ENCODE data around the gene CCS.
"Not testable (repeated sequence)": the region's sequence is repeated elsewhere in the genome, so short reads cannot be mapped to it uniquely, and the experiment has no call there.

The CCS gene

GRCh38 chr11:66561178-66561974 is 31.6 kb upstream of the CCS start:
- DNase-seq: no peak

GRCh38 chr11:66561975-66562248 is 31.1 kb upstream of the CCS start:
- DNase-seq: no peak

DNA sequence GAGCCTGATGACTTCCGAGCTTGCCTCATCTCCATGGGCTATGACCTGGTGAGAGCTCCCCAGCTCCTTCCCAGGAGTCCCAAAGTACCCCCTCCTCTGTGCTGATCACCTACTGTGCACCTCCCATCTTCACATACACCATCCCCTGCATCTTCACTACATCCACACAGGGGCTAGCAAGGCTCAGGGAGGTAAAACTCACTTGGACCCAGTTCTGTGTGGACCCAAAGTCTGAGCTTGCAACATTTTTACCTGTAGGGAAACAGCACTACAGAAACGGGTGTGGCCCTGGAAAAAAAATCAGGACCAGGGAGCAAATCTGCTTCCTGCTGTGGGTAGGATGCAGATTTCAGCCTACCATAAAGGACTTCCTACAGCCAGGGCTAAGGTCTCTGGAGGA is 30.7 kb upstream of the CCS start:
- no peak for DNase-seq

DNA sequence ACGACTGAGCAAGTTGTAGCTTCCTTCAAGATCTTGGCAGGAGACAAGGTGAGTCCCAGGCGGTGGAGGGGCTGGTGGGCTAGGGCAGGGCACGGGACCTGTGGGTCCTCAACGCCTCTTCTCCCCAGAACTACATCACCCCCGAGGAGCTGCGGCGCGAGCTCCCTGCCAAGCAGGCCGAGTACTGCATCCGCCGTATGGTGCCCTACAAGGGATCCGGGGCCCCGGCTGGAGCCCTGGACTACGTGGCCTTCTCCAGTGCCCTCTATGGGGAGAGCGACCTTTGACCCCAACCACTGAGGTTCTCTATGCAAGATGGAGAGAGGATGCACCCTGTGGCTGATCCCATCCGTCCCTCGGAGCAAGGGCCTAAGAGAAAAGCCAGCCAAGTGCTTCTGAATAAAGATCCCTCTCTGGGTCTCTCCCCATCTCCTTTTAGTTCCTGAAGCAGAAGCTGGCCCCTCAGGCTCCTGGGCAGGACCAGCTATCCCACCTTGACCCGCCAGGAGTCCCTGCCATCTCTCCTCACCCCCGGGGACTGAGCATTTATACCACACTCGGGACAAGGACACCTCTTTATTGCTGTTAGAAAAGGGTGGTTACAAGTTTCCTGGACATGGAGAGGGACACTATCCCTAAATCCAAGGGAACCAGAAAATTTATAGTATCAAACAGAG is 29.9 kb upstream of the CCS start:
- no peak for DNase-seq

DNA sequence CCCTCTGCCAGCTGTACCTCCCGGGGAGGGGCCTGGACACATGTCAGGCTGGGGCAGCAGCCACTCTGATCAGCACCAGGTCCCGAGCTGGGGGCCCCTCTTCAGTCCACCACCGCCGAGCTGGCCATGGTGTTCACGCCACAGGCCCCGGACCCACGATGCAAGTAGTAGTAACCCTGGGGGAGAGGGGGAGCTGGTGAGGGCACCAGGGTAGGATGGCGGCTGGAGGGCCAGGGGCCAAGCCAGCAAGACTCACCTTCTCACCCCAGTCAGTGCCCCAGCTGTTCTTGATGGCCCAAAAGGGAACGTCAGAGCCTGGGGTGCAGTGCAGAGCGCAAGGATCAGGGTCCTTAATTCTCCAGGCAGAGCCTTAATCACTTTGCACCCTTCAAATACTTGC is 29.2 kb upstream of the CCS start:
- DNase-seq: no peak

DNA sequence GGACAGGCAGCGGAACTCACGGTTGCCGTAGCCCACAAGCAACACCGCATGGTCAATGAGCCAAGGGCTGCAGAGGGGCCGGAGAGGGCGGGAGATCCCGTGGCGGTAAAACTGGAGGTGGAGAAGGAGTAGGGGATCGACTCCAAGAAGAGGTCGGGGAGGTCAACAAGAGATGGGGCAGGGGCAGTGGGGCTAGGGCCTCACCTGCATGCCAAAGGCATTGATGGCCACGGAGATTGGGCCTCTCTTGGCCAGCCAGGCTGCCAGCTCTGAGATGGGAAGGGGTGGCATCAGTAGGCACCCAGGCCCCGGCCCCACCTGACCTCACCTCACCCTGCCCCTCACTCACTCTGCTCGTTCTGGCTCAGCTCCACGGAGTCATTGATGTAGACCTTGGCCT is 28.4 kb upstream of the CCS start:
- no peak for DNase-seq

DNA sequence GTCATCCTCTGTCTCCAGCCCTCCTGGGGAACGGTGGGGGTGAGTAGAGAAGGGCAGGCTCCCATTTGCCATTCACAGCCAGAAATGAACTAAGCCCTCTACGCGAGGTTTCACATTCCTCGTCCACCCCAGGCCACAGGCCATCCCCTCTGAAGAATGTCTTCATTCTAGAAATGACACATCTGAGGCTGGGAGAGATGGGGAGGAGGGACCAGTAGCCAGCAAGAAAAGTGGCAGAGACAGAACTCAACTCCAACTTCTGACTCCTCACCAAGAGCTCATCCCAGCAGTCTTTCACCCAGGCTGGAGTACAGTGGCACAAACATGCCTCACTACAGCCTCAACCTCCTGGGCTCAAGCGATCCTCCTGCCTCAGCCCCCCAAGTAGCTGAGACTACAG is 28.0 kb upstream of the CCS start:
- DNase-seq: no peak

DNA sequence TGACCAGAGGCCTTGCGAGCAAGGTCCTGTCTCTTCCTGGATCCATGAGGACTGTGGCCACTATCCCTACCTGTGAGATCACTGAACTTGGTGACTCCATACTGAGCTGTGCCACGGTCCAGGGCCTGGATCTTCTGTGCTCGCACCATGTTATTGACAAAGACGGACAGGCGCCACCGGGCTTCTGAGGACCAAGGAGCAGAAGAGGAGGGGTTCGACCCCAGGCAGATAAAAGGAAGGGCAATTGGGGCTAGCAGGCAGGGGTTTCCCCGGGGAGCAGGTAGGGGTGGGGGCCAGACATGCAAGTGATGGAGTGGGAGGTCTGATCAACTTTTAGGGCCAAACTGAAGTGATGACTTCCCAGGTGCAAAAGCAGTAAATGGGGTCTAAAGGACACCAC is 26.8 kb upstream of the CCS start:
- DNase-seq: no peak

- DNase-seq: no peak
Measured at GRCh38 chr11:66567787-66568123, 25.2 kb upstream of the CCS start.

DNA sequence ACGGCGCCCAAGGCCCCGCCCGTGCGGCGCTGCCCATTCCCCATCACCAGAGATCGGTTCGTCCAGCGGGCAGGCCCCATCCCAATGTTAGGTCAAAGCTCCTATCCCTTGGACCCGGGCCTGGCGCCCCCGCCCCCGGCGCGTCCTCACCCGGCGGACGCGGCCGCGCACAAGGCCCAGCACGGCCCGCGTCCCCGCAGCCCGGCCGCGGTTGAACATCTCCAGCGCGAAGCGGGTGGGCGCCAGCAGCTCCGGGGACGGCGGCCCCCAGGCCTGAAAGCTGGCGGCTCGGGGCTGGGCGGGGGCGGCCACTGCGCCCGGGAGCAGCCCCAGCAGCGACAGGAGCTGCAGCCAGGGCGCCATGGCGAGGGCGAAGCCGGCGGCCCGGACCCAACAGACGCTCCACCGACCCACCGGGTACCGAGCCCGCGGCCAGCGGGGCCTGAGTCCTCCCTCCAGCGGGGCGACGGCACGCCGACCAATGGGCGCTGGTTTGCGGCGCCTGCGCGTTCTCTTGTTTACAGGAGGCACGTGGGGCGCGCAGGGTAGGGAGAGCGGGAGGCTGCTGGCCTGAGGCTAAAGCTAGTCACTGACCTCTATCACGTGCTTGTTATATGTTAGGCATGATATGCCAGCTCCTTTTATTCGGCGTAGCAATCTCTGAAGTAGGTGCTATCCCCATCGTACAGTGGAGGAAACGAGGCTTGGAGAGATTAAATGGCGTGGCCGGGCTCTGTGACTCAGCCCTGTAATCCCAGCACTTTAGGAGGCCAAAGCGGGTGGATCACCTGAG is 24.7 kb upstream of the CCS start, which contains the start of gene CTSF:
Gene CTSF (minus strand): TSS at position 483 of the 793 bp plus-strand sequence. CDS start 120 bp downstream, at position 363.
- peak; percentile 76 for DNase-seq

GRCh38 chr11:66569076-66569475 is 23.9 kb upstream of the CCS start:
- no peak for DNase-seq

- DNase-seq: no peak
Measured at GRCh38 chr11:66570079-66570849, 22.7 kb upstream of the CCS start.

GRCh38 chr11:66570850-66571180 is 22.2 kb upstream of the CCS start:
- DNase-seq: no peak

- DNase-seq: peak; percentile 76 to 80
Measured at GRCh38 chr11:66579017-66579606, 13.9 kb upstream of the CCS start.

DNA sequence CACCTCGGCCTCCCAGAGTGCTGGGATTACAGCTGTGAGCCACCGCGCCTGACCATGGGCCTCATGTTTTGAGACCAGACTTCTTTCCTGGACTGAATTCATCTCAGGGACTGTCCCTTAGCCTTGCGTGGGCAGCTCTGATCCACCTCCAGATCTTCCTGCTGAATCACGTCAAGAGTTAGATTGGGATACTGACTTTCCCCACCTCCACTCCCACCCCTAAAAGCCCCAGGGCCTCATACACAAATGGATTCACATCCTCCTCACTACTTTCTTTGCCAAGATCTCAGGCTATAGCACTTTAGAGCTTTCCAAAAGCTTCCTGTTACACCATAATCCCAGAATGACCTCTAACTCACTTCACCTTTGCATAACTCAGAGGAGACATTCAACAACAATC is 12.2 kb upstream of the CCS start:
- no peak for DNase-seq

- DNase-seq: no peak
Measured at GRCh38 chr11:66581261-66581660, 11.7 kb upstream of the CCS start.

- DNase-seq: not testable (repeated sequence)
Measured at GRCh38 chr11:66582565-66583147, 10.3 kb upstream of the CCS start.

DNA sequence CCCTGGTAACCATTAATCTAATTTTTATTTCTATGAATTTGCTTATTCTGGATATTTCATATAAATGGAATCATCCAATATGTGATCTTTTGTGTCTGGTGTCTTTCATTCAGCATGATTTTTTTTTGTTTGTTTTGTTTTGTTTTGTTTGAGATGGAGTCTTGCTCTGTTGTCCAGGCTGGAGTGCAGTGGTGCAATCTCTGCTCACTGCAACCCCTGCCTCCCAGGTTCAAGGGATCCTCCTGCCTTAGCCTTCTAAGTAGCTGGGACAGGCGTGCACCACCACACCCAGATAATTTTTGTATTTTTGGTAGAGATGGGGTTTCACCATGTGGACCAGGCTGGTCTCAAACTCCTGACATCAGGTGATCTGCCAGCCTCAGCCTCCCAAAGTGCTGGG is 7.5 kb upstream of the CCS start:
- not testable (repeated sequence) for DNase-seq

DNA sequence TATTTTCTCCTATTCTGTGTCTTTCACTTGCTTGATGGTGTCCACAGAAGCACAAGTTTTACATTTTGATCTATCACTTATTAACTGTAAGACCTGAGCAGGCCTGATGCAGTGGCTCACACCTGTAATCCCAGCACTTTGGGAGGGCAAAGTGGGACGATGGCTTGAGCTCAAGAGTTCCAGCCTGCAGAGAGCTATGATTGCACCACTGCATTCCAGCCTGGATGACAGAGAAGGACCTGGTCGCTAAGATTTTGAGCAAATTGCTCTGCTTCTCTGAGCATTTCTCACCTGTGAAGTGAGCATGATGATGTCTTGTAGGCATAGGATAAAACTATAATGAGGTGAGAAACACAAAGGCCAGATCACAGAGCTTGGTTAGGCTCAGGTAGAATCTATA is 6.8 kb upstream of the CCS start:
- no peak for DNase-seq

DNA sequence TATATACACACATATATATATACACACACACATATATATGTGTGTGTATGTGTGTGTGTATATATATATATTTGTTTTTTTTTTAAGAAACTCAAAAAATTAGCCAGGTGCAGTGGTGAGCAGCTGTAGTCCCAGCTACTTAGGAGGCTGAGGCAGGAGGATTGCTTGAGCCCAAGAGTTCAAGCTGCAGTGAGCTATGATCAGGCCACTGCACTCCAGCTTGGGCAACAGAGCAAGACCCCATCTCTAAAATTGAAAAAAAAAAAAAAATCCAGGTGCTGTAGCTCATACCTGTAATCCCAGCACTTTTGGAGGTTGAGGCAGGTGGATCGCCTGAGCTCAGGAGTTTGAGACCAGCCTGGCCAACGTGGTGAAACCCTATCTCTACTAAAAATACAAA is 3.7 kb upstream of the CCS start:
- not testable (repeated sequence) for DNase-seq

- DNase-seq: no peak
Measured at GRCh38 chr11:66589996-66590675, 2.8 kb upstream of the CCS start.

GRCh38 chr11:66591175-66591574 is 1.8 kb upstream of the CCS start:
- DNase-seq: no peak
